ENCODE data around the gene ST6GALNAC3. TPM values are rescaled to one million over a fixed set of nuclear protein-coding genes. Genes with fewer than 3 reads are reported as not detected.

ST6GALNAC3 gene
- total RNA-seq, 1 donor from 2014 or later: 46.8 TPM

- Mint-ChIP-seq H3K4me3 (ENCODE audit: unreplicated experiment) (no peak overlapping the region), H3K9me3 (ENCODE audit: unreplicated experiment) (no peaks in the 10 kb centered on the region), H3K4me1 (ENCODE audit: unreplicated experiment) (peaks cover 15% of the 10 kb centered on the region), H3K27ac (ENCODE audit: unreplicated experiment) (no peak overlapping the region), H3K36me3 (ENCODE audit: low read depth, unreplicated experiment) (peaks cover 10% of the 10 kb centered on the region), H3K27me3 (ENCODE audit: unreplicated experiment) (peaks cover 1% of the 10 kb centered on the region)
- no peak for DNase-seq (ENCODE audit: low spot score)
- TF ChIP-seq, protein P1, sequence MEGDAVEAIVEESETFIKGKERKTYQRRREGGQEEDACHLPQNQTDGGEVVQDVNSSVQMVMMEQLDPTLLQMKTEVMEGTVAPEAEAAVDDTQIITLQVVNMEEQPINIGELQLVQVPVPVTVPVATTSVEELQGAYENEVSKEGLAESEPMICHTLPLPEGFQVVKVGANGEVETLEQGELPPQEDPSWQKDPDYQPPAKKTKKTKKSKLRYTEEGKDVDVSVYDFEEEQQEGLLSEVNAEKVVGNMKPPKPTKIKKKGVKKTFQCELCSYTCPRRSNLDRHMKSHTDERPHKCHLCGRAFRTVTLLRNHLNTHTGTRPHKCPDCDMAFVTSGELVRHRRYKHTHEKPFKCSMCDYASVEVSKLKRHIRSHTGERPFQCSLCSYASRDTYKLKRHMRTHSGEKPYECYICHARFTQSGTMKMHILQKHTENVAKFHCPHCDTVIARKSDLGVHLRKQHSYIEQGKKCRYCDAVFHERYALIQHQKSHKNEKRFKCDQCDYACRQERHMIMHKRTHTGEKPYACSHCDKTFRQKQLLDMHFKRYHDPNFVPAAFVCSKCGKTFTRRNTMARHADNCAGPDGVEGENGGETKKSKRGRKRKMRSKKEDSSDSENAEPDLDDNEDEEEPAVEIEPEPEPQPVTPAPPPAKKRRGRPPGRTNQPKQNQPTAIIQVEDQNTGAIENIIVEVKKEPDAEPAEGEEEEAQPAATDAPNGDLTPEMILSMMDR (IDR thresholded peaks at IDR 0.05; ENCODE audit: unreplicated experiment): no peak
These were observed 61.3 kb downstream of the ST6GALNAC3 start for GRCh38 chr1:76135835-76136234.

GRCh38 chr1:76136894-76137293 lies 62.3 kb downstream of the ST6GALNAC3 start:
- Mint-ChIP-seq H3K9me3 (ENCODE audit: unreplicated experiment) (no peaks in the 10 kb centered on the region), H3K27ac (ENCODE audit: unreplicated experiment) (no peak overlapping the region), H3K27me3 (ENCODE audit: unreplicated experiment) (peaks cover 1% of the 10 kb centered on the region), H3K36me3 (ENCODE audit: low read depth, unreplicated experiment) (peaks cover 4% of the 10 kb centered on the region), H3K4me1 (ENCODE audit: unreplicated experiment) (peaks cover 20% of the 10 kb centered on the region), H3K4me3 (ENCODE audit: unreplicated experiment) (no peak overlapping the region)
- DNase-seq (ENCODE audit: low spot score): no peak
- TF ChIP-seq, protein P1 (IDR thresholded peaks at IDR 0.05; ENCODE audit: unreplicated experiment): no peak

DNA sequence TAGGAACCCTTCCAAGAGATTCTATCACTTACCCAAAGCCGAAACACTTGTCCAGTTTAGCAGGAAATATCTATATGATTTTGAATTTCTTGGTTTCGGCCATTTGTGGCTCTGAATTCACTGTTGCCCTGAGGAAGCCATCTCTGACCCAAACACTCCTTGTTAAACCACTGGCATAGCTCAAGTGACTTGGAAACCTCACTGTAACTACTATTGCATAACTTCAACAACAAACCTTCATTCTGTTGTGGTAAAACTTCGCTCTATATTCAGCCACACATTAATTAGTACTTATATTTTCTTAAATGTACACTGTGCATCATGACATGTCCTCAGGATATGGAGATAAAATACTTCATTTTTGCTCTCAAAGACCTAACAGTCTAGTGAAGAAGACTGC lies 63.2 kb downstream of the ST6GALNAC3 start:
- TF ChIP-seq, protein P1 (IDR thresholded peaks at IDR 0.05; ENCODE audit: unreplicated experiment): no peak
- Mint-ChIP-seq H3K4me3 (ENCODE audit: unreplicated experiment) (no peak overlapping the region), H3K4me1 (ENCODE audit: unreplicated experiment) (peaks cover 21% of the 10 kb centered on the region)

GRCh38 chr1:76138217-76138616 lies 63.7 kb downstream of the ST6GALNAC3 start:
- H3K4me1 Mint-ChIP-seq (ENCODE audit: unreplicated experiment): peaks cover 21% of the 10 kb centered on the region
- TF ChIP-seq, protein P1 (IDR thresholded peaks at IDR 0.05; ENCODE audit: unreplicated experiment): no peak
- no peak overlapping the region for H3K27ac Mint-ChIP-seq (ENCODE audit: unreplicated experiment)
- peaks cover 1% of the 10 kb centered on the region for H3K27me3 Mint-ChIP-seq (ENCODE audit: unreplicated experiment)
- H3K4me3 Mint-ChIP-seq (ENCODE audit: unreplicated experiment): no peak overlapping the region
- no peak for DNase-seq (ENCODE audit: low spot score)
- H3K36me3 Mint-ChIP-seq (ENCODE audit: low read depth, unreplicated experiment): no peaks in the 10 kb centered on the region
- H3K9me3 Mint-ChIP-seq (ENCODE audit: unreplicated experiment): no peaks in the 10 kb centered on the region

More for the DNA sequence above, 63.2 kb downstream of the ST6GALNAC3 start:
- H3K36me3 Mint-ChIP-seq (ENCODE audit: low read depth, unreplicated experiment): peaks cover 4% of the 10 kb centered on the region
- DNase-seq (ENCODE audit: low spot score): no peak
- H3K27ac Mint-ChIP-seq (ENCODE audit: unreplicated experiment): no peak overlapping the region
- H3K27me3 Mint-ChIP-seq (ENCODE audit: unreplicated experiment): peaks cover 1% of the 10 kb centered on the region
- H3K9me3 Mint-ChIP-seq (ENCODE audit: unreplicated experiment): no peaks in the 10 kb centered on the region

GRCh38 chr1:76140227-76140626 lies 65.7 kb downstream of the ST6GALNAC3 start:
- no peak for DNase-seq (ENCODE audit: low spot score)
- Mint-ChIP-seq H3K27me3 (ENCODE audit: unreplicated experiment) (no peaks in the 10 kb centered on the region), H3K27ac (ENCODE audit: unreplicated experiment) (no peak overlapping the region), H3K4me3 (ENCODE audit: unreplicated experiment) (no peak overlapping the region), H3K4me1 (ENCODE audit: unreplicated experiment) (peaks cover 21% of the 10 kb centered on the region), H3K9me3 (ENCODE audit: unreplicated experiment) (no peaks in the 10 kb centered on the region), H3K36me3 (ENCODE audit: low read depth, unreplicated experiment) (no peaks in the 10 kb centered on the region)
- TF ChIP-seq, protein P1 (IDR thresholded peaks at IDR 0.05; ENCODE audit: unreplicated experiment): no peak
